ELR (cell line): ENCODE data around the gene DLG2.
"Not testable (repeated sequence)": the region's sequence is repeated elsewhere in the genome, so short reads cannot be mapped to it uniquely, and the experiment has no call there.

Experiments used
- DNase-seq: peaks from one replicate; pipeline ENCODE4 v3.0.0-alpha.2; 2015; ENCODE audit warnings: low read depth

Gene DLG2

DNA sequence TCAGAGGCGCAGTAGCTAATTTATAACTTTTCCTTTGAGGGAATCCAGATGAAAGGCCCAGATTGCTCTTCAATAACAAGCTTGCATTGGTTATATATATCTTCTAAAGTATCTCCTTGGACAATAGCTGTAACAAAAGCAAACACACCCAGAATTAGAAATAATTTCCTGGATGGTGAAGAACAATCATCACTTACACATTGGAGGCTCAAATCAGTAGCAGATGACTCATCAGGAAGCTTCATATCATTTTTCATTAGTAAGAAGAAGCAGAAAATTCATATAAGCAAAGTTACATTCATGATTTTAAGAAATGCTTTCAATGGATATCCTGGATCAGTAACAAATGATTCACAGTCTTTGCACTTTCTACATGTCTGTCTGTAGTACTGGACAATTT, 2167.3 kb downstream of the DLG2 start:
- DNase-seq = peak; percentile 8

DNA sequence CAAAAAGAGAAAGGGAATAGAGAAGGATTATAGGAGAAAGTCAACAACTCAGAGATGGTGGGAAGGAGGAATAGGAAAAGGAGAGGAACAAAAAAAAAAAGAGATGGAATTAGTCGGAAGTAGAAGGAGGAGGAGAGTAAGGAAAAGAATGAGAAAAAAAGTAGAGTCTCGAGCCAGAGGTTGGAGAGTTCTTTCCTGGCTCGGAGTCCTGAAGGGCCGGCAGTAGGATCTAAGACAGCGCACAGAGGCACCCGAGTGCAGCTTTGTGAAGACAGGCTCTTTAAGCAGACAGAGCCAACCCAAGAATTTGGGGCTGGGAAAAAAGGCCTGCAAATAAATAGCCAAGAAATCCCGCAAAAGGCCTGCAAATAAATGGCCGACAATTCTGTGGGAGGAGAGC, 2170.6 kb downstream of the DLG2 start:
- DNase-seq = no peak

DNA sequence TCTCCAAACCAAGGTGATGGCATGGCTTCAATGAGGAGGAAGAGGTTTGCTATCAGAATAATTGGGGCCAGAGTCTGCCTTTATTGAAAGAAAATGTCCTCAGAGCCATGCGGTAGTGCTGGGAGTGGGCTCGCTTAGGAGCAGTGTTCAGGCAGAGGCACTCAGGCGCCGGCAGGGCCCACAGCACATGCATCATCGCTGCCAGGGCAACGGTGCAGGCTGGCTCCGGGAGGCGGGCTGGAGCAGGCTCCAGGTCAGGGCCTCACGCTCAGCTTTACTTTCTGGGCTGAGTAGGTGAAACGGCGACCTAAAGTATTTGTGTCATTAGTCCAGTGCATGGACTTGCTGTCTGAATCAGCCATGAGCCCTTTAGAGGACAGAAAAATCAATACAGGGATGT, 2171.1 kb downstream of the DLG2 start:
- no peak for DNase-seq

DNA sequence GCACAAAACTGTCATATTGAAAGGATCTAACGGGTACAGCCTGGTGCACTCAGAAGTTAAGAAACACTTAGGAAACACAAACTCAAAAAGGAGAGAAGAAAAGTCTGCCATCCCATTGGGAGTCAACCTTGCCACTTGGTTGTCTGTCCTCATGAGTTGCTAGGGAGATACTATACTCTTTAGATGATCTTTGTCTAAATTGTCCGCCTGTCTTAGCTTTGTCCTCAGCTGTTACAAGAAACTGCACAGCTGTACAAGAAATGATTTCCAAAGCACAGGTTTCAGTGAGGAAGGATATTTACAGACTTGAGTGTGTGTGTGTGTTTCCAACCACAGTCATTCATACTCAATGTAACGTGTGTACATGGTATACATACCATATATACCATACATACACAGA, 2171.8 kb downstream of the DLG2 start:
- no peak for DNase-seq

DNA sequence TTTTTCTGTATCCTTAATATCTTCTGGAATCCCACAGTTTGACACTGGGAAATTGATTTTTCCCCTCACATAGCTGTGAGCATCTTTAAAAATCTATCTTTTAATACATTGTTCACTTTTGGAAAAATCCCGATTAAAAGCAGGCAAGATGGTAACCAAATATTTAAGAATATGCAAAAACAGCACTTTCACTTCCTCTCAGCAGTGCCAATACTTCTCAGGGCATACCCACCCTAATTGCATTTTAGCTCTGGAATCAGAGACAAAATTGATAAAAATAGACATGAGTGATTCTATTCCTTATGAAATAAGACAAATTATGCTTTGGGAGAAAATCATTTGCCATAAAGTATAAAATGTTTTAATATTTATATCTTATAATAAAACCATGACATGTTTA, 2172.5 kb downstream of the DLG2 start:
- no peak for DNase-seq

DNA sequence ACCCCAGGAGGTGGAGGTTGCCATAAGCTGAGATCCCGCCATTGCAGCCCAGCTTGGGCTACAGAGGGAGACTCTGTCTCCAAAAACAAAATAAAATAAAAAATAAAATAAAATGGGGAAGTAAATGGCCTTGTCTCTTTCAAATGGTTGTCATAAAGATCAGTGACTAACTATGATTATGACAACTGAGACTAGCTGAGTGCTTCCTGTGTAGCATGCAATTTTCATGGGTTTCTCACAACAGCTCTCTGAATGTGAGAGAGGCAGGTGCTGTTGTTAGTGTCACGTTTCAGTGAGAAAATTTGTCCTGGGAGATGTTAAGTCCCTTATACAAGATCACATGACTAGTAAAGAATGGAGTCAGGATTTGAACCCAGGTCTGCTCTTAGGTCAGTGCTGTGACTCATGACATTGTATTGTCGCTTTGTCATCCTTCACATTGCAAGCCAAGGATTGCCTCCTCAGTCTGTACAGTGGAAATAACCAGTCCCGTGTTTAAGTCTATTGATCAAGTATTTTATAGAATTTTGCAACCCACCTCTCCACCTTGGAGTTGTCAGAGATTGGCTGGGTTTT, 2177.7 kb downstream of the DLG2 start:
- no peak for DNase-seq

DNA sequence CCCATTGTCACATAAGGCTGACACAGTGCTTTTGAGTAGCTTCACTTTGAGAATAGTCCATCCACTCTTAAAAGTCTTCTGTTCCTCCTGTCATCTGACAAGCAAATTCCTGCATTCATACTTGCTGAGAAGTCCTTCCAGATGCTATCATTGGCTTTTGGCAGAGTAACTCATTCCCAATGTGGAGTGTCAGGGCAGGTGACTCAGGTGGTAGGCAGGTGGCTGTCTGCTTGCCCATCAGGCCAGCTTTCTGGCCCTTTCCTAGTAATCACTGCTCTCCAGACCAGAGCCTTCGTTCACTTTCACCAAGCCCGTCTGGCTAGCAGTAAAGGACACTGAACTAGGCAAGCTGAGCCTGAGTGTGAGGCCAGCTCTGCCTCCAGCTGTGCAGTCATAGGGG, 2178.5 kb downstream of the DLG2 start:
- DNase-seq = no peak

DNA sequence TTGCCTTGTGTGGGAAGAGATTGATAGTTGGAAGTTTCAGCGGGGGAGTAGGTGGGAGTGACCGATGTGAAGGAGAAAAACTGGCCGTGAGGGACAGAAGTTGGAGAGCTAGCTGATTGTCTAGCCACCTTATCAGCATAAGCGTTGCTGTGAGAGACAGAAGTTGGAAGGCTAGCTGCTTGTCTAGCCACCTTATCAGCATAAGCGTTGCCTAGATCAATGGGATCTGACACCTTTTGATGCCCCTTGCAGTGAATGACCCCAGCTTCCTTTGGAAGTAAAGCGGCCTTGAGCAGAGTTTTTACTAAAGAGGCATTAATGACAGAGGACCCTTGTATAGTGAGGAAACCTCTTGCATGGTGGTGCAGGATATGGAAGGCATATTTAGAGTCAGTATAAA, 2183.3 kb downstream of the DLG2 start:
- DNase-seq = not testable (repeated sequence)

DNA sequence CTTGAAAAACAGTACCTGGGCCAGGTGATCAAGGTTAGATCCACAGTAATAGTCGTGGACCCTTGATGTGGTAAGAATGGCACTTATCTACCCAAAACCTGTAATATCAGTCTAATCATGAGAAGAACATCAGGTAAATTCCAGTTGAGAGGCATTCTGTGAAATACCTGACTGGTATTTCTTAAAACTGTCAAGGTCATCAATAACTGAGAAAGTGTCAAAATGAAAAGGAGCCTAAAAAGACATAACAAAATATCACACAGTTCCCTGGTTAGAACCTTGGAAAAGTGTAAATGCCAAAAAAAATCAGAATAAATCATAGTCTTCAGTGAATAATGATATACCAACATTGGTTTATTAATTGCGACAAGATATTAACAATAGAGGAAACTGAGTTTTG, 2185.5 kb downstream of the DLG2 start:
- no peak for DNase-seq

DNA sequence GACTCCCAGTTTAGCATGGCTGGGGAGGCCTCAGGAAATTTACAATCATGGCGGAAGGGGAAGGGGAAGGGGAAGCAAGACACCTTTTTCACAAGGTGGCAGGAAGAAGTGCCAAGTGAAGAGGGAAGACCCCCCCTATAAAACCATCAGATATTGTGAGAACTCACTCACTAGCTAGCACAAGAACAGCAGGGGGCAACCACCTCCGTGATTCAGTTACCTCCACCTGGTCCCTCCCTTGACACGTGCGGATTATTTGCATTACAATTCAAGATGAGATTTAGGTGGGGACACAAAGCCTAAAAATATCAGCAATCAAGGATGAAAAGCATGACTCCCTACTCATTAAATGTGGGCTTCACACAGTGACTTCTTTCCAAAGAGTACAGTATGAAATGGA, 2186.0 kb downstream of the DLG2 start:
- DNase-seq = no peak

DNA sequence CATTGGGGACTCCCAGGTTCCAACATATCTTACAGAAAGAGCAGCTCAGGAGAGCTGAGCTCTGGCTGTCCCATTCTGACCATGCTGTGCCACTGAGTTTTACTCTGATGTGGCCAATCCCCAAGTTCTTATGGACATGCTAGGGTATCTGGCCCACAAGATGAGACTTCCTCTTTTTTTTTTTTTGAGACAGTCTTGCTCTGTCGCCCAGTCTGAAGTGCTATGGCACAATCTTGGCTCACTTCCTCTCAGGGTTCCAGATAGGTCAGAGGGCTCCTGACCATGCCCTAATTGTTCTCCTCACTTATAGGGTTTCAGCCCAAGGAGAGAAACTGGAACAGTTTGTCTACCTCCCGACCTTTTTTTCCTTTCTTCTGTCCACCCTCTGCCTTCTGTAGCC, 2188.7 kb downstream of the DLG2 start:
- DNase-seq = no peak

DNA sequence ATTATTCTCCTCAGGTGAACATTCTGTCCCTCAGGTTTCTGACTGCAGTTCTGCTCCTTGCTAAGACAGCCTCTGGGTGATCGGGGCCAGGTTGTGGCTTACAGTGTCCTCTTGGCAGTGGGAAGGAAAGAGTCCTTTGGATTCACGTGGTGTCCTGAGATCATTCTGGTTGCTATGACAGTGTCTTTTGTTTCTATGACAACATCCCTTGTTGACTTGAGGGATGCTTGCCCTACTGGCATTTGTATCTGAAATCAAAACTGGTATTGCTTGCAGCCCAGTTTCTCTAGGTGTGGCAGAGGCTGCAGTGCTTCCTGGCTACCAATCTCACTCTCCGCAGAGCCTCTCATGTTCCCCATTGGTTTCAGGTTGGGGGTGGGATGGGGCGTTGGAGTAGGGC, 2189.2 kb downstream of the DLG2 start:
- no peak for DNase-seq

DNA sequence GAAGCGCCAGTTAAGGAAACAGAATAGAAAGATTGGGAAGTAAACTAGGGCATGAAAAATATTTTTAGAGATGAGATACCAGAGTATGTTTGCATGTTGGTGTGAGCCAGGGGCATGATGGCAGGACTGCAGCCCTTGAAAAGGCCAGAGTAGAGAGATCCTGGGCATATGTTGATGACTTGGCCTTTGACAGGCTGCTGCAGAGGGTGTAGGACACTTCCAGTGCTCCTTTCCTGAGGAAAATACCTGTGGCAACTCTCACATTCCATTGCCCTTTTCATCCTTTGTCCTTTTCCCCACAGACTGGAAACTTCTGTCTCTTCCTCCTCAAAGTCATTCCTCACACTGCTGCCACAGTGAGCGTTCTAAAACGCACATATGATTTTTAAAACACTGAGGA, 2190.3 kb downstream of the DLG2 start:
- DNase-seq = no peak

DNA sequence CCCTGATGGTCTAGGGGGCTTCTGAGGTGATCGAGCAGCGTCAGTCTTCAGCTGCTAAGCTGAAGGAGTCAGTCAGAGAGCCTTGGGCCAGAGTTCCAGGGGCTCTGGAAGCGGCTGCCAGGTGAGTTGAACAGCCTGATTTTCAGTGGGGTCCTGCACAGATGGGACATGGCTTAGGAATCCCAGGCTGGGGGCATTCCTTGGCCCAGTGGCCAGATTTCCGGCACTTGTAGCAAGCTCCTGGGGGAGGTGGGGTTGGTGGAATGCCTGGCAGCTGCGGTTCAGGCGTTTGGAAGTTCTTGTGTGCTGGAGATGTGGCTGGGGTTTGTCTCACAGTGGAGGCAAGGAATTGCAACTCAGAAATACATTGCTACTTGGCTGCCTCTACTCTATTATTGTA, 2192.3 kb downstream of the DLG2 start:
- not testable (repeated sequence) for DNase-seq

DNA sequence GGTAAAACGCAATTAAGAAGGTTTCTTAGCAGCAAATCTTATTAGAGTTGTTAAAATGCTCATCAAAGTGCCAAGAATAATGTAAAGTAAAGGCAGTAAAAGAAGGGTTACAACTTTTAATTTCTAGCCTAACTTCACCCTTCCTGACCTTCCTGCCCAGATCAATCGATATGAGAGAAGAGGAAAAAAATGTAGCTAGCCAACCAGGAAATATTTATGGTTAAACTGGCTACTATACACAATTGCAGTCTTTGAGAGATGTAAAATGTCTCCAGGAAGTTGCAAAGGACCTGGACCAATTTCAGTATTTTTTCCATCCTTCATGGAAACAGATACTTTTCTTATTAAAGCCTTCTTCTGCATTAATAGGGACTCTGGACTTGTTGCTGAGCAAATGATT, 2199.2 kb downstream of the DLG2 start:
- DNase-seq = no peak

DNA sequence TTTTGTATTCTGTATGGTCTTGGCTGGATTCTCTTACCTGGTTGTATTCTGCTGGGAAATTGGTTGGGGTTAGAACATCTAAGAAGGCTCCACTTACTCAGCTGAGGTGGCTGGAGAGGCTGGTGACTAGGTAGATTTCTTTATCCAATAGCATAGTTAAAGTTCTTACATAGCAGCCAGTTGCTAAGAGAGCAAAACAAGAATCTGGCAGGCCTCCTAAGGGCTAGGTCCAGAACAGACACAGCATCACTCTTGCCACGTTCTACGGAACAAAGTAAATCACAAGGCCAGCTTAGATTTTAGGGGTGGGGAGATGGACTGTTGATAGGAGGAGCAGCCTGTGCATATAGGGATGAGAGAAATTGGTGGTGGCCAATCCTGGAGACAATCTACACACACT, 2199.6 kb downstream of the DLG2 start:
- DNase-seq = no peak

DNA sequence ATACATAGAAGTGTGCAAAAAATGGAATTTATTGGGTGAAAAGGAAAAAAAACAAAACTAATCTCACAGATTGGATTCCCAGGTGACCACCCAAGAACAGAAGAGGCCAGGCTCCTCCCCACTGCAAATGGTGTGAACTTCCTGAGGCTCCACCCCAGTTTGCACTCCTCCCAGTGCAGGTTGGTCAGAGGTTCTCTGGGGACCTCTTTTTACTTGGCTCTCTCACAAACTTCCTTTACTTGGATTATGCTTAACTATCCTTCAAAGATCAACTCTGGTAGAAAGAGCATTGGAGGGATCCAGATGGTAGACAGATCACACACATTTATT, 2202.0 kb downstream of the DLG2 start:
- DNase-seq = no peak

DNA sequence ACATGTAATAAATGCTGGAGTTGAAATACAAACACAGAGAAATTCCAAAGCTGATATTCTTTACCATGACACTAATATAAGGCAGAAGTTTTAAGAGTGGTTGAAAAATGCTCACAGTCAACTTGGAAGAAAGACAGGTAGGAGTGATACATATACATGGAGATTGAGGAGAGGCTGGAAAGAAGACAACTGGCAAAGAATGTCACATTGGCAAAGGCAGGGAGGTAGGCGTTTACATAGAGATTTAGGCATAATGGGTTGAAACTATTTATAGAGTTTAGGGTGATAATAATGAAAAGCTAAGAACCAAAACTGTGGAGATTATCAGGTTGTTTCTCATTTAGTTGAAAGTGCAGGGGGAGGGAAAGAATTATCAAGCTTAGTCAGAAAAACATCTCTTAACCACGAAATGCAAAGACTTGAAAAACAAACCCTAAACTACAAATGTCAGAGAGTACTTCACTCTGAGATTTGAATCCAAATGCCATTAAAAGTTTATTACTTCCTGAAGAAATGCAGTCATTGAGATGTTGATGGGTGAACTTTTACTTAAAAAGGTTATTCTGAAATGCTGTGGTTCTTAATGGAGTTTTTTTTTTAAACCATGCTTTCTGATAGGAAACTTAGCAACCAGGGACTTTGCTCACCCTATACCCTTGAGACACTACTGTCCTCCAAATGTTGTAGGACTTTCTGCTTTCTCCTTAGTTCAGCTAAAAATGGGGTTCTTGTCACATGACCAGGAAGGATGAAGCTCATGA, 2202.6 kb downstream of the DLG2 start:
- DNase-seq = no peak

DNA sequence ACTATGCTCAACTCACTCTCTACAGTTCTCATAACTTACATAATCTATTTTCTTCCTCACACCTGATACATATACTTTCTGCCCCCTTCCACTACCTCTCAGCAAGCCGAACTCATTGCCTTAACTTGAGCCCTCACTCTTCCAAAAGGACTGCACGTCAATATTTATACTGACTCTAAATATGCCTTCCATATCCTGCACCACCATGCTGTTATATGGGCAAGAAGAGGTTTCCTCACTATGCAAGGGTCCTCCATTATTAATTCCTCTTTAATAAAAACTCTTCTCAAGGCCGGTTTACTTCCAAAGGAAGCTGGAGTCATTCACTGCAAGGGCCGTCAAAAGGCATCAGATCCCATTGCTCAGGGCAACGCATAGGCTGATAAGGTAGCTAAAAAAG, 2204.5 kb downstream of the DLG2 start:
- DNase-seq = not testable (repeated sequence)

DNA sequence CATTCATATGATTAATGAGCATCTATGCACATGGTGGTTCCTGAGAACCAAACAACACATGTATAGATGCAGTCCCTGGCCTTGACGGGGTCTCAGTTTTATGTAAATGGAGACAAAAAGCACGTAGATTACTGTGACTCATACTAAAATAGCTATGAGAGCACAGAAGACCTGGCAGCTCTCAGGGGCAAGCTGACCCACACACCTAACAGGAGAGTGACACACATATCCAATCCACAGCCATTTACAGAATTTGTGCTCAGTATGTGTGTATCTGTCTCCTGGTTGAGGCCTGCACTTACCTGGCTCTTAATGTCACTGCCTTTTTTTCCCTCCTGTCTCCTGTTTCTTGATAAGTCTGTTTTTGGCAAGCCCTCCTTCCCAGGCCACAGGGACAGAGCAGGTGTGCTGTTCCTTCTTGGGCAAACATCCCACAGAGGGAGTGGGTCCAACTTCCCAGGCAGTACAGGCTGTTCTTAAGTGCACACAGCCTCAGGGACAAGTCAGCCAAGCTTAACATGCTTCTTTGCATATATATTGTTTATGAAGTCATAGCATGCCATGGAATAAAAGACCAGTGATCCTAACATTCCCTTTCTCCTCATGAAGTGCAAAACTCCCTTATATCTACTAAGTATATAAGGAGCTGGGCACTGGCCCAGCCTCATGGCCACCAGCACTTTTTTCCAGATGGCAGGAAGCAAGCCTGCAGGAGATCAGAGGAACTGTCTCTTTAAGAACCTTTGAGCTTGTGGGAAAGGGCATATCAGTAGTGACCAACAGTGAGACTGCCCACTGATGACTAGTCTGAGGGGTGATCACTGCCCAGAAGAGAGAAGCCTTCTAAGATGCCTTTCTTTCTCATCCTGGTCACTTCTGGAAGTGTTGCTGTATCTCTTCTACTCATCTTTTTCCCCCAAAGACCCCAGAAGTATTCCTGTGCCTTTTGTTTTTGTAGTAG, 2216.3 kb downstream of the DLG2 start:
- peak; percentile 1 for DNase-seq

DNA sequence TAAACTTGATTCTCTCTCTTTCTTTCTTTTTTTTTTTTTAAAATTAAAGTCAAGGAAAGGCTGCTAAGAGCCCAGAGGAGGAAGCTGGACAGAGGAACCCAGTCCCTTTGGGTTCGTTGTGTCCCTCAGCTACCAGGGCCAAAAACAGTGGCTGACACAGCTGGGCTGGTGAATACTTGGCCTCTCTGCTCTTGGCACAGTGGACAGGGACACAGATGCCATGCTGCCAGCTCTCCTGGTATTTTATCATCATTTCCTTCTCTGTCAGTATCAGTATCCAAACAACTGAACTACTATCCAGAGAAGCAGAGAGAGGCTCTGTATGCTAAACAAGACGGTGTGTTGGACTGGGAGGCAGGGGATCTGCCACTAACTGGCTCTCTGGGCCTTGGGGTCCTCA, 2217.3 kb downstream of the DLG2 start:
- no peak for DNase-seq

DNA sequence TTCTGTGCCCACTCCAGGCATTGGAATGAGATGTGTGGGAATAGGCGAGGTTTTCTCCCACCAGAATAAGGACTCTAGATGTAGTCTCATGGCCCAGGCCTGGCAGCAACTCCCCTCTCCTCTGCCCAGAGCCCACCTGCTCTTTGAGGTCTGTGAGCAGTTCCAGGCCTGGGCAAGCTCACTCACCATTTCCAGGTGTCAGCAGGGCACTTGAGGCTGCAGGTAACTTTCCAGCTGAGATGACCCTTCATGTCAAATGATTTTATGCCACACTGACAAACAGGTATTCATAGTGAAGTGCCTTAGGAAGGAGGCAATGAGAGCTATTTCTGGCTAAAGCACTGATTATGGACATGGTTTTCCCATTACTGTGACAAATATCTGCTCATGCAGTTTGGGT, 2217.7 kb downstream of the DLG2 start:
- DNase-seq = no peak

DNA sequence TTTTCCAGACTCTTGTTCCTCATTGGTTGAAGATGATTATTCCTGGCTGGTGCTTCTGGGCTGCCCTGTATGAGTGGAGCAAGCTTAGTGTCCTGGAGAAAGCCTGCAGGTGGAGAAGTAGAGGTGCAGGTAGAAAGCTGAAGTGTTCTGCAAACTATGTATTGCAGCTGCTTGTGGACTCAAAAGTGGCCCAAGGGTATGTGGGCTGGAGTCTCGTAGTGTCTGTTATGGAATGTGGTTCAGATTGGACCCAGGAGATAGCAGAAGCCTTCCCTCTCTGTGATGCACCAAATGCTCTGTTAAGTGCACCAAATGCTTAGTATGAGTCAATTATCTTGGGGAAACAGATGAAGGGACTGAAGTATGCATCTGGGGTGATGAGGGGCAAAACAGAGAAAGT, 2218.2 kb downstream of the DLG2 start:
- no peak for DNase-seq
